GM10248 (cell line): ENCODE results near the gene TRIM24.

Experiments
- CTCF ChIA-PET: fragments of 300-600 bp; sonication (Branson Sonifier 250); formaldehyde crosslinking; extraction: SDS; loops from one replicate; lab custom pipeline; 2021; ENCODE audit warnings: antibody characterized with exemption; lab: Yijun Ruan, JAX
- POLR2A ChIA-PET: fragments of 350-650 bp; sonication (Branson Sonifier 250); formaldehyde crosslinking; extraction: SDS; loops from one replicate; lab custom pipeline; 2020; ENCODE audit warnings: antibody characterized with exemption; lab: Yijun Ruan, JAX
- DNase-seq: peaks from one replicate; pipeline ENCODE4 v3.0.0; 2012; ENCODE audit errors: extremely low spot score
- CTCF ChIP-seq: IDR thresholded peaks from 2 replicates; pipeline ENCODE4 v1.5.1; 2012; ENCODE audit warnings: mild to moderate bottlenecking, low read depth; ENCODE audit errors: extremely low read depth, missing control alignments, control extremely low read depth

Gene TRIM24

GRCh38 chr7:138565451-138566114 is 105.5 kb downstream of the TRIM24 start:
- CTCF ChIA-PET, result no interaction called here
- POLR2A ChIA-PET, result no interaction called here
- TF ChIP-seq CTCF, result no peak
- no peak for DNase-seq

- ChIA-PET POLR2A (no interaction called here), CTCF (no interaction called here)
- DNase-seq, result no peak
- TF ChIP-seq CTCF, result no peak
These were observed 108.6 kb downstream of the TRIM24 start for GRCh38 chr7:138568655-138569054.

GRCh38 chr7:138569418-138569817 is 109.4 kb downstream of the TRIM24 start:
- DNase-seq, result no peak
- no peak for TF ChIP-seq CTCF
- CTCF ChIA-PET, result no interaction called here
- POLR2A ChIA-PET, result no interaction called here

- POLR2A ChIA-PET, result no interaction called here
- TF ChIP-seq CTCF, result no peak
- CTCF ChIA-PET, result no interaction called here
- DNase-seq, result no peak
These were observed 110.7 kb downstream of the TRIM24 start for GRCh38 chr7:138570715-138571114.

- DNase-seq, result no peak
- ChIA-PET POLR2A (no interaction called here), CTCF (no interaction called here)
- TF ChIP-seq CTCF, result no peak
These were observed 113.7 kb downstream of the TRIM24 start for GRCh38 chr7:138573741-138574140.

GRCh38 chr7:138575897-138576428 is 115.9 kb downstream of the TRIM24 start:
- TF ChIP-seq CTCF, result no peak
- CTCF ChIA-PET, result no interaction called here
- POLR2A ChIA-PET, result no interaction called here

More at GRCh38 chr7:138575897-138576428, 115.9 kb downstream of the TRIM24 start:
- DNase-seq, result no peak
